ENCODE measurements around the gene PIF1.
"Not testable (repeated sequence)": the region's sequence is repeated elsewhere in the genome, so short reads cannot be mapped to it uniquely, and the experiment has no call there.

DNA sequence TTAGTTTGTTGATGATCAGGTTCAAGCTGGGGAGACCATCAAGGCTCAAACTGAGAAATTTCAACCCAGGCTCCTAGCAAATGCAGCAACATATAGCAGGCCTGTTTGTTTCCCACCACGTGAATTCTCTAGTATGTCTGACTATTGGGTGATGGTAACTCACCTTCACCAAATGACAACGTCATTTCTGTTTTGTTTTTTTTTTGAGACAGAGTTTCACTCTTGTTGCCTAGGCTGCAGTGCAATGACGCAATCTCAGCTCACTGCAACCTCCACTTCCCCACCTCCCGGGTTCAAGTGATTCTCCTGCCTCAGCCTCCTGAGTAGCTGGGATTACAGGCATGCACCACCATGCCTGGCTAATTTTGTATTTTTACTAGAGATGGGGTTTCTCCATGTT, 10.5 kb downstream of the PIF1 start:
- TF ChIP-seq, protein P1, sequence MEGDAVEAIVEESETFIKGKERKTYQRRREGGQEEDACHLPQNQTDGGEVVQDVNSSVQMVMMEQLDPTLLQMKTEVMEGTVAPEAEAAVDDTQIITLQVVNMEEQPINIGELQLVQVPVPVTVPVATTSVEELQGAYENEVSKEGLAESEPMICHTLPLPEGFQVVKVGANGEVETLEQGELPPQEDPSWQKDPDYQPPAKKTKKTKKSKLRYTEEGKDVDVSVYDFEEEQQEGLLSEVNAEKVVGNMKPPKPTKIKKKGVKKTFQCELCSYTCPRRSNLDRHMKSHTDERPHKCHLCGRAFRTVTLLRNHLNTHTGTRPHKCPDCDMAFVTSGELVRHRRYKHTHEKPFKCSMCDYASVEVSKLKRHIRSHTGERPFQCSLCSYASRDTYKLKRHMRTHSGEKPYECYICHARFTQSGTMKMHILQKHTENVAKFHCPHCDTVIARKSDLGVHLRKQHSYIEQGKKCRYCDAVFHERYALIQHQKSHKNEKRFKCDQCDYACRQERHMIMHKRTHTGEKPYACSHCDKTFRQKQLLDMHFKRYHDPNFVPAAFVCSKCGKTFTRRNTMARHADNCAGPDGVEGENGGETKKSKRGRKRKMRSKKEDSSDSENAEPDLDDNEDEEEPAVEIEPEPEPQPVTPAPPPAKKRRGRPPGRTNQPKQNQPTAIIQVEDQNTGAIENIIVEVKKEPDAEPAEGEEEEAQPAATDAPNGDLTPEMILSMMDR (optimal IDR thresholded peaks at IDR 0.05 in 1 of 3, IDR thresholded peaks at IDR 0.05 in 1 of 3, conservative IDR thresholded peaks at IDR 0.05 in 1 of 3; ENCODE audit: extremely low read depth in 1 of 3, insufficient read depth in 2 of 3, low read length in 3 of 3) = not testable (repeated sequence)
- not testable (repeated sequence) for TF ChIP-seq EZH2 (IDR thresholded peaks at IDR 0.05; ENCODE audit: low read length)
